NCI-H1417 (cell line): Measurements from ENCODE around the gene MYO15B.

Experiments used
- DNase-seq, 3 experiments: peaks; one replicate each; lab custom pipeline; 2025; lab: John Stamatoyannopoulos, UW

The MYO15B gene

GRCh38 chr17:75558666-75559530 lies 28.7 kb upstream of the MYO15B start:
- no peak for DNase-seq

- DNase-seq = no peak
Observed at GRCh38 chr17:75559958-75560533, 27.6 kb upstream of the MYO15B start.

DNA sequence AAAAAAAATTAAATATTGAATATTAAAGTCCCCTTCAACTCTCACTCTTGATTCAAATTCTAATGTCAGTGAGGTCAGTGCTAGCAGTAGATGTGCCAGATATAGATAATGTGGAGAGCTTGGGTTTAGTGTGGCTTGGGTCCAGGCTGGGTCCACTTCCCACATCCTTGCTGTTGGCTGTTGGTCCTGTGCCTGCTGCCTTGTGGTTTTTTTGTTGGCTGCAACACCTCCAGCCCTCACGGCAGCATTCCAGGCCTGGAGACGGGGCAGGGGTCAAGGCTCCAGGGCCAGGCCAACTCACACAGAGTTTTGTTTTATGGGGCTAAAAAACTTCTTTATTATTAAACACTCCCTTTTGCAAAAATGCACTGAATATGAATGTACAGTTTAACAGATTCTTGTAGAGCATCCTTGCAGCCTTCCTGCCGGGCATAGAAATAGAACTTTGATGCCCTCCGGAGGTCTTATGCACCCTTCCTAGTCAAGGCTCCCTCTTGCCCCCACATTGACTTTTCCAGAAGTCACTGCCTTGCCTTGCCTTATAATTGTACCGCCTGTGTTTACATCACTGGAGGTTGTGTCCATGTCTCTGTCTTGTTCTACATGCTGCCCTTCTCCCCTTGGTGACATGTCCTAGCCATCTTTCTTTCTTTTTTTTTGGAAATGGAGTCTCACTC lies 25.5 kb upstream of the MYO15B start:
- no peak for DNase-seq

DNA sequence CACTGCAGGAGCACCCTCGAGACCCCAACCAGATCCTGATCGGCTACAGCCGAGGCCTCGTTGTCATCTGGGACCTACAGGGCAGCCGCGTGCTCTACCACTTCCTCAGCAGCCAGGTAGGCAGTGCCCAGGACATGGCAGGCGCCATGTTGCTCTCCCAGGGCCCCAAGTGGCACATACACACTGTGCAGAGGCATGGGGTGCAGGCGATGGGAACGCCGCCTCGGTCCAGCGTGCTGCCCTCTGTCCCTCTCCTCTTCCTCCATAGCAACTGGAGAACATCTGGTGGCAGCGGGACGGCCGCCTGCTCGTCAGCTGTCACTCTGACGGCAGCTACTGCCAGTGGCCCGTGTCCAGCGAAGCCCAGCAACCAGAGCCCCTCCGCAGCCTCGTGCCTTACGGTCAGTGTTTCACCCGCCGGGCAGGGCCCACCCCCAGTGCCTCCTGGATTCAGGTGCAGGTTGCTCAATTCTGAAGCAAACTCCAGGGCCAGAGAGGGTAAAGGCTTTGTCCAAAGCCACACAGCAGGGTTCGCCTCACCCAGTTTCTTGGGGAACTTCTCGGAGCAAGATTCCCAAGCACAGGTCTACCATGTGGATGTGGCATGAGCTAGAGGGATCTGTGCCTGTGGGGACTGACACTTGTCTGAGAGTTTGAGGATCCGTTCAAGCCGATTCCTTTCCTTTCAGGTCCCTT lies 24.4 kb upstream of the MYO15B start:
- DNase-seq = no peak

GRCh38 chr17:75564195-75564594 lies 23.4 kb upstream of the MYO15B start:
- DNase-seq = no peak

GRCh38 chr17:75565066-75565465 lies 22.5 kb upstream of the MYO15B start:
- no peak for DNase-seq

- no peak for DNase-seq
Observed at GRCh38 chr17:75565618-75566017, 22.0 kb upstream of the MYO15B start.

DNA sequence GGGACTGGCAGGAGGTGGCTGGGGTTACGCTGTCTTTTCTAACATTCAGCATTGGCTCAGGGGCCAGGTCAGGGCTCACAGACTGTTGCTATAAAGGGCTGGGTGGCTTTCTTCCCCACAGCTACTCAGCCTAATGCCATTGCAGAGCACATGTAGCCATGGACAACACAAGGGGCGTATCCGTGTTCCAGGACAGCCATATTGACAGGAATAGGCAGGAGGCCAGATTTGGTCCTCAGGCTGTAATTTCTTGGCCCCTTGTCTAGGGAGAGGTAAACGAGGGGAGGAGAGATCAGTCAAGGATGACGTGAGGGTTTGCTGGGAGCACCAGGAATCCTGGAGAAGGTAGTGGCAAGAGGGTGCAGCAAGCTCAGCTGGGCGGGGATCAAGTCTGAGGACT lies 21.2 kb upstream of the MYO15B start:
- DNase-seq = no peak

DNA sequence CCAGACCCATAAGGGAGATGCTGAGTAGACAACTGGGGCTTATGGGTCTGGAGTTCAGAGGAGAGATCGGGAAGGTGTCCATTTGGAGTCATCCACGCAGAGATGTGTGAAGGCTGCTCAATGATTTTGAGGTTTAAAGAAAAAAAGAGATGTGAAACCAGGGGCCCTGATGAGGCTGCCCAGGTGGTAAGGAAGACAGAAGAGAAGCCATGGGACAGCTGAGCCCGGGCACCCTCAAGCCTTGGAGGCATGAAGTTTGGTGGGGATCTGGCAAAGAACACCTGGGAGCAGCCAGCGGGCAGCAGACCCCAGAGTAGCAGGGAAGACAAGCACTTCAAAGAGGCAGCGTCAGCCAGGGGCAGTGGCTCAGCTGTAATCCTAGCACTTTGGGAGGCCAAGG lies 20.8 kb upstream of the MYO15B start:
- no peak for DNase-seq

DNA sequence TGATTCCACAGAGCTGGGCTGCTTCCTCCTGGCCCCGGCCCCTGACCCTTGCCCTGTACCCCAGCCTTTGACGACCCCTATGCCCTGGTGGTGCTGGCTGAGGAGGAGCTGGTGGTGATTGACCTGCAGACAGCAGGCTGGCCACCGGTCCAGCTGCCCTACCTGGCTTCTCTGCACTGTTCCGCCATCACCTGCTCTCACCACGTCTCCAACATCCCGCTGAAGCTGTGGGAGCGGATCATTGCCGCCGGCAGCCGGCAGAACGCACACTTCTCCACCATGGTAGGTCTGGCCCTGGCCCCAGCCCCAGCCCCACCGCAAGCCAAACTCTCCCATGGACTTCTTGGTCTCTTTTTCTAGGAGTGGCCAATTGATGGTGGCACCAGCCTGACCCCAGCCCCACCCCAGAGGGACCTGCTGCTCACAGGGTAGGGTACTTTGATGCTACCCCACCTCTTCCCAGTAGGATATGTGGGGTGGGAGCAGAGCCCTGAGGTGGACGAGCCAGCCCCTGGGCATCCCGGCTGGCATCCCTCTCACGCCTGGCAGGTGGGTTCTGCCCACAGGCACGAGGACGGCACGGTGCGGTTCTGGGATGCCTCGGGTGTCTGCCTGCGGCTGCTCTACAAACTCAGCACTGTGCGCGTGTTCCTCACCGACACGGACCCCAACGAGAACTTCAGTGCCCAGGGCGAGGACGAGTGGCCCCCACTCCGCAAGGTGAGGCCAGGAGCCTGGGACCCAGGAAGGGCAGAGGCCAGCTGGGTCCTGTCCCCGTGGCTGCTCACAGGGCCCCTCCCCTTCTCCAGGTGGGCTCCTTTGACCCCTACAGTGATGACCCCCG lies 19.0 kb upstream of the MYO15B start:
- DNase-seq = no peak

- no peak for DNase-seq
Observed at GRCh38 chr17:75570034-75570676, 17.4 kb upstream of the MYO15B start.

GRCh38 chr17:75570772-75571171 lies 16.8 kb upstream of the MYO15B start:
- no peak for DNase-seq

DNA sequence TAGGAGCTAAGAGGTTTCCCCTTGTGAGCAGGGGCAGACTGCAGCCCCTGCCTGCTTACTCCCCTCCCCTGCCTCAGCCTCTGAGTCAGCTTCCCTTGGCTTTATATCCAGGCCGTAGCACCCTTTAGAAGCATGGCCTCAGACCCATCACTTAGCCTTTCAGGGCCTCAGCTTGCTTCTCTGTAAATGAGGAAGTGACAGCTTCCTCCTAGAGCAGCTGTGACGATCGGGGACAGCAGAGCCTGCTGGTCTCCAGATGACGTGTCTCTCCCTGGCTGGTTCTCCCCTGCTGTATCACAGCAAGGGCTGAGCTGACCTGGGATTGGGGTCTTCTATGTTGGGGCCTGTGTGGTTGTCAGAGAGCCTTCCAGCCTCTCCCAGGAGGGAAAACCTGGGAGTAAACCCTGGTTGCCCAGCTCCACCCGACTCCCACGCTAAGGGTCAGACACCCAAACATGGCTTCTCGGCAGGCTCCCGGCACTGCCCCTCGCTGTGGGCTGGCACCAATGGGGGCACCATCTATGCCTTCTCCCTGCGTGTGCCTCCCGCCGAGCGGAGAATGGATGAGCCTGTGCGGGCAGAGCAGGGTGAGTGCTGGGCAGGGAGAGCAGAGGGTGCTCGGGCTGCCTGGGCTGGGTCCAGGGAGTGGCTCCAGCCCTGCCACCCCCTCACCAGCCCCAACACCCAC lies 16.3 kb upstream of the MYO15B start:
- no peak for DNase-seq

- DNase-seq = no peak
Observed at GRCh38 chr17:75571885-75572215, 15.8 kb upstream of the MYO15B start.

GRCh38 chr17:75572713-75573539 lies 14.7 kb upstream of the MYO15B start:
- no peak for DNase-seq

DNA sequence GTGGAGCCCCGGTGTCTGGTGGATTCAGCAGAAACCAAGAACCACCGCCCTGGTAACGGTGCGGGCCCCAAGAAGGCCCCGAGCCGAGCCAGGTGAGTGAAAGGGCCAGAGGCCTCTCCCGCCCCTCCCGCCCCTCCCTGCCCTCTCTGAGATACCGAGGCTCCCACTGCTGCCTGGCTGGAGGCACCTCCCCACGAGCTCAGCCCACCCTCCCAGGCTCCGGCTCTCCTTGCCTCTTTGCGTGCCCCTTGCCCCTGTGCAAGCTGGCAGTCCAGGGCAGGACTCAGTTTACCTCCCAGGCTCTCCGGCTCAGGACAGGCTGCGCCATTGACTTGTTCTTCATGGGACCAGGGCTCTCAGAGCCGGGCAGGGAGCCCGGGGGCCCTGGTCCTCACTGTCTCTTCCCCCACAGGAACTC lies 14.1 kb upstream of the MYO15B start:
- DNase-seq = no peak

DNA sequence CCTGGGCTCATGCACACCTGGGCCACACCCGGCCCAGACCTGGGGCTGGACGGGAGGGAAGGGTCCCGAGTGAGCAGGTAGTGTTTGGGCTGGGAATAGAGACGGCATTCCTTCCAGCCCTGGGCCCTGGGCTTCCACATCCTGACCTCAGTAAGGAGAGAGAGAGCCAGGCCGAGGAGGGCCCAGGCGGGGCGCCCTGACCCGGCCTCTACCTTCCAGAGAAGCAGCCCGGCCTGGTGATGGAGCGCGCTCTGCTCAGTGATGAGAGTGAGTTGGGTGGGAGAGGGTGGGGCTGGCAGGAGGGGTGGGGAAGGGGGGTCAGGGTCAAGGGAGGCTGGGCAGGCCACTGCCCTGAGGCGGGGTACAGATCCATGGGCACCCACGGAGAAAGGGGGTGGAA lies 13.6 kb upstream of the MYO15B start:
- DNase-seq = no peak

- DNase-seq = no peak
Observed at GRCh38 chr17:75574404-75575036, 13.1 kb upstream of the MYO15B start.

- DNase-seq = no peak
Observed at GRCh38 chr17:75575197-75575596, 12.4 kb upstream of the MYO15B start.
